ES-I3 (cell line): ENCODE data around the gene ADCYAP1R1.

Experiments used
- H3K36me3 ChIP-seq: 2 replicates; pipeline ENCODE4 v1.6.1; 2013; ENCODE audit warnings: mild to moderate bottlenecking, low read length, control low read depth, moderate library complexity; ENCODE audit not compliant: insufficient read depth
- H3K4me1 ChIP-seq: 2 replicates; pipeline ENCODE4 v1.6.1; 2013; ENCODE audit warnings: mild to moderate bottlenecking, control low read depth, low read length; ENCODE audit not compliant: insufficient read depth
- H3K9ac ChIP-seq: 2 replicates; pipeline ENCODE4 v1.6.1; 2013; ENCODE audit warnings: low read depth, mild to moderate bottlenecking, low read length, moderate library complexity
- H3K9me3 ChIP-seq: 2 replicates; pipeline ENCODE4 v1.6.1; 2013; ENCODE audit warnings: mild to moderate bottlenecking, low read length, moderate library complexity; ENCODE audit not compliant: control insufficient read depth, insufficient read depth

Gene ADCYAP1R1

DNA sequence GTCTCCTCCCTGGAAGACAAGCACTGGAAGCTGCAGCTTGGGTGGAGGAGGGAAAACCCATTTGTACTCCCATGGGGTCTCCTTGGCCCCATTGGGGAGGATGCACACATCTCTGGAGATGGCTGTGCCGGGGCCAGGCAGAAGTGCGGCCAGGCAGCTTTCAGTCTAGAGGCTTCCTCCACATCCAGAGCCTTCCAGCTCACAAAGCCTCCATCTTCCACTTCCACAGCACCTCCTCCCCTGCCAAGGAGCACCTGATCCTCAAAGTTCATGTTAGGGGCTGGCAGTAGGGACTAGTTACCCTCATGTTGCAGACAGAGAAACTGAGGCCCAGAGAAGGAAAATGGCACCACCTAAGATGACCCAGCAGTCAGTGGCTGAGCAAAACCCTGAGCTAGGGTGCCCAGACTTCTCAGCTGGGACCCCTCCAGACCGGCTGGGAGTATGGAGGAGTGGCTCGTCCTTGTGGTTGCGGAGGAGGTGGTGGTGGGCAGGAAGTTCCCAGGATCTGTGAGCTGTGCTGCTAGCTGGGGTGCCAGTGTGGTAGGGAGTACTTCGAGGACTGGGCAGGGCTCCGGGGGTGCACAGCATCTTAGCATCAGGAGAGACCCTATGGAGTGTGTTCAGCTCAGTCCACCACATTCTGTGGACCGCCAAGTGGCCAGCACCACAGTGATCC, 44.2 kb downstream of the ADCYAP1R1 start:
- Histone ChIP-seq H3K9me3 (no peaks in the 10 kb centered on the region), H3K36me3 (no peaks in the 10 kb centered on the region), H3K9ac (no peak overlapping the region), H3K4me1 (no peaks in the 10 kb centered on the region)

DNA sequence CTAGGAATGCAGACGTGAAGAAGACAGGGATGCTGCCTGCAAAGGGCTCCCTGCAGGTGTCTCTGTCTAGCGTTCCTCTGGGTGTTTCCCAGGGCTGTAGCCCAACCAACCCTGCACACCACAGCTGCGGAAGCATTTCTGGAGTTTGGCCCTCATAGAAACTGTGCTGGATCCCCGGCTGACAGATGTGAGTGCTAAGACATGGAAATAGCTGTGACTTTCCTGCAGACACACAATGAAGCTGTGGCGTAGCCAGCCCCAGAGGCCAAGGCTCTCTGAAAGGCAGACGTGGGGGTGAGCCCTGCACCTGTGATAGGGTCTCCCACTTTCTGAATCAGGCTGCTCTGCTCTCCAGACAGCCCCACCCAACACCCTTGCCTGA, 44.8 kb downstream of the ADCYAP1R1 start:
- no peaks in the 10 kb centered on the region for H3K4me1 ChIP-seq

DNA sequence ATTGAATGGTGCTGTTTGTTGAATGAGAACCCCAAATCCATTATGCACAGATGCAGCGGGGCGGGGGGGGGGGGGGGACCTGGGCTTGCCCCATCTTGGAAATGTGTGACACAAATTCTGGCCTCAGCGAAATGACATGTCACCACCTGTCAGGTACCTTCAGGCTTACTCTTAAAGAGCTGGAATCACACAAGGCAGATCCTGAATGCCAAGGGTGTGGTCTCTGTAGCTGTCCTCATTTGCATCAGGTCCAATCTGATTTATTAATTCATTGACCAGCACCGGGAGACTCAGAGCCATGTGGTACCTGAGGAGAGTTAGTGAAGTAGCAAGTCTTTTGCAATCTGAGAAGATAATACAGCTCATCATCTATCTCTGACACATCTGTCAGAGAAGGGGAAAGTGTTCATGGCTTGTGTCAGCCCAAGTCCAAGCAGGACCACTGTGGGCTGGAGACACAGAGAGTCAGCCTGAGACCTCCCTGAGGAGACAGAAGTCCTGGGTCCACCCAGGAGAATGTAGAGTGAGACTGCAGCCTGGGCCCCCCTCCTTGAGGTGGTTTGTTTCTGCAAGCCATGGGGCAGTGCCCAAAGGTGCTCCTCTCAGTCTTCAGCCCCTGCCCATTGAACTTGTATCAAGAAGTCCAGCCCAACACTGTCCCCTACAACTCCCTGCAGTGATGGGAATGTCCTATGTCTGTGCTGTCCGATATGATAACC, 46.7 kb downstream of the ADCYAP1R1 start:
- Histone ChIP-seq H3K36me3 (no peaks in the 10 kb centered on the region), H3K9me3 (no peaks in the 10 kb centered on the region), H3K4me1 (no peaks in the 10 kb centered on the region), H3K9ac (no peak overlapping the region)

More for the DNA sequence above, 44.8 kb downstream of the ADCYAP1R1 start:
- H3K9me3 ChIP-seq = no peaks in the 10 kb centered on the region
- H3K36me3 ChIP-seq = no peaks in the 10 kb centered on the region
- H3K9ac ChIP-seq = no peak overlapping the region

DNA sequence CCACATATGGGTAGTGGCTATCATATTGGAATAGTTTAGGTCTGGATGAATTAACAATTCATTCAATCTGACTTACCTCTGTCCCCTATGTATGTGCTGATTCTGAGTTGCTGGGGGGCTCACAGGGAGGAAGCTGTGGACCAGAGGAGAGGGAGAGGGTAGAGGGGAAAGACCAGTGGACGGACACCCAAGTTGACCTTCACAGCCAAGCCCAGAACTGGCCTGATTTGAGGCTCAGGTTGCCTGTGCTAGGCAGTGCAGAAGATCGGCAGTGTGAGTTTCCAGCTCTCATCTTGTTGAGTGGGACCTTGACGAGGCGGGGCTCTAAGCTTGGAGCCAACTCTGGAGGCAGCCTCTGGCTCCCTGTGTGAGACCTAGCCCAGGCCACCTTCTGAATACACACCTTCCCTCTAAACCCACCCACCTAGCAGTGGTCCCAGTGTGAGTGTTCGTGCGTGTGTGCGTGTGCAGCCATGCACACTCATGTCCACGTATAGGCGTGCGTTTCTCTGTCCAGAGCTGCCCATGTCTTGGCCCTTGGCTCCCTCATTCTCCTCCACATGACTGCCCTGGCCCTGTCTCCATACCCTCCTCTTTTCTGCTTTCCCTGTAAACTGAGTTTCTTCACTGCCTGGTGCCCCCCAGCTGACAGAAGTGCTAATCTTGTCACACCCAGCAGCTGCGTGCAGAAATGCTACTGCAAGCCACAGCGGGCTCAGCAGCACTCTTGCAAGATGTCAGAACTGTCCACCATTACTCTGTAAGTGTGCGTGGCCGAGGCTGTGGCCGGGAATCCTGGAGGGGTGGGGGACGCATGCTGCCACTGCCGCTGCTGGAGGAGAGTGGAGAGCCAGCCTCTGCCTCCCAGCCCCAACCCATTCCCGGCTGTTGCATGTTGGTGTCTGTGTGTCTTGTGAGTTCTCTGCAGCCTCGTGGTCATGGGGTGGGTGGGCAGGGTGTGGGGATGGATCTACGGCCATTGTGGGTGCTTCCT, 47.6 kb downstream of the ADCYAP1R1 start:
- Histone ChIP-seq H3K9me3 (no peaks in the 10 kb centered on the region), H3K36me3 (no peaks in the 10 kb centered on the region), H3K9ac (no peak overlapping the region), H3K4me1 (no peaks in the 10 kb centered on the region)

DNA sequence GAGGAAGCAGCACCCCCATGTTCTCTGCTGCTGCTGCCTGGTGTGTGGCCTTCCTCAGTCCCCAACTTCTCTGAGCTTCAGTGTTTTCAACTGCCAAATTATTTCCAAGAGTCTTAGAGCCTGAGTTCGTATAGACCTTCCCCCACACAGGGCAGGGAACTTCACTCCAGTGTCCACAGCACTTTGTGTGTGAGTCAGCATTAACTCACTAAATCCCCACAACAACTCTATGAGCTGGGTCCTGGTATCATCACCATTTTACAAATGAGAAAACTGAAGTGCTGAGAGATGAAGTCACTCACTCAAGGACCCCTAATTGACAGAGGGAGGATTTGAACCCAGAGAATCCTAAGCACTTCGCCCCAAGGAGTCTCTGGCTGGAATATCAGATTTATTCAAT, 48.3 kb downstream of the ADCYAP1R1 start:
- H3K36me3 ChIP-seq = no peaks in the 10 kb centered on the region
- H3K9ac ChIP-seq = no peak overlapping the region
- no peaks in the 10 kb centered on the region for H3K4me1 ChIP-seq
- H3K9me3 ChIP-seq = no peaks in the 10 kb centered on the region

DNA sequence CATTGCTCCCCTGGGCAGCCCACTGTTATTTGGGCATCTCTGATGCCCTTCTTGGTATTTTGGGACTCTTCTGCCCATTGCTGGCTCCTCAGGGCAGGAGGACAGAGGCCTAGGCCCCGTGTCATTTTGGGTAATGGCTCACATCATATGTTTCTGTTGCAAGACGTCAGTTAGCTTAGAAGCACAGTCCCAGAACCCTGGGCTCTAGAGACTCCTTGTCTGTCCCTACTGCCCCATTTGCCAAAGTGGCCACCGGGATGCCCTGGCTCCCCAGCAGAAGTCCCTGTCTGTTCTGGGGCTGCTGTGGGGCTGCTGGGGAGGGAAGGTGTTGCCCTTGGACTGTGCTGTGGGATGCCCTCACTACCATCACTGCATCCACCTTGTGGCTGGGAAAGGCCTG, 48.8 kb downstream of the ADCYAP1R1 start:
- Histone ChIP-seq H3K9ac (no peak overlapping the region), H3K36me3 (no peaks in the 10 kb centered on the region), H3K9me3 (no peaks in the 10 kb centered on the region), H3K4me1 (no peaks in the 10 kb centered on the region)

DNA sequence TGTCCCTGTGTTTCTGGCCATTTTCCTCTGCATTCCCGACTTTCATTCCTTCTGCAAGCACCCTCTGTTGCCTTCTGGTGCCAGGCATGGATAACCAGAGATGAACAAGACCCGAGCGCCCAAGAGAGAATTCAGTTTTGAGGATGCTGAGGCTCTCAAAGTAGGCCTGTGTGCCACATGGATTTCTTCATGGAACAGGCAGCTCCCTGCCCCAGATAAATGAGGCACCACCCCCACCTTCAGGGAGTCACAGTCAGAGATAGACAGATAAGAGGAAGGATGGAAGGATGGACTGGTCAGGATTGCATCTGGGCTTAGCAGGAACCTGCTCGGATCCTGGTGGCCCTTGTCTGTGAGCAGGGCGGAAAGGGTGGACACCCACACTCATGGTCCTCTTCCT, 49.4 kb downstream of the ADCYAP1R1 start:
- Histone ChIP-seq H3K36me3 (no peaks in the 10 kb centered on the region), H3K4me1 (no peaks in the 10 kb centered on the region), H3K9me3 (no peaks in the 10 kb centered on the region), H3K9ac (no peak overlapping the region)

DNA sequence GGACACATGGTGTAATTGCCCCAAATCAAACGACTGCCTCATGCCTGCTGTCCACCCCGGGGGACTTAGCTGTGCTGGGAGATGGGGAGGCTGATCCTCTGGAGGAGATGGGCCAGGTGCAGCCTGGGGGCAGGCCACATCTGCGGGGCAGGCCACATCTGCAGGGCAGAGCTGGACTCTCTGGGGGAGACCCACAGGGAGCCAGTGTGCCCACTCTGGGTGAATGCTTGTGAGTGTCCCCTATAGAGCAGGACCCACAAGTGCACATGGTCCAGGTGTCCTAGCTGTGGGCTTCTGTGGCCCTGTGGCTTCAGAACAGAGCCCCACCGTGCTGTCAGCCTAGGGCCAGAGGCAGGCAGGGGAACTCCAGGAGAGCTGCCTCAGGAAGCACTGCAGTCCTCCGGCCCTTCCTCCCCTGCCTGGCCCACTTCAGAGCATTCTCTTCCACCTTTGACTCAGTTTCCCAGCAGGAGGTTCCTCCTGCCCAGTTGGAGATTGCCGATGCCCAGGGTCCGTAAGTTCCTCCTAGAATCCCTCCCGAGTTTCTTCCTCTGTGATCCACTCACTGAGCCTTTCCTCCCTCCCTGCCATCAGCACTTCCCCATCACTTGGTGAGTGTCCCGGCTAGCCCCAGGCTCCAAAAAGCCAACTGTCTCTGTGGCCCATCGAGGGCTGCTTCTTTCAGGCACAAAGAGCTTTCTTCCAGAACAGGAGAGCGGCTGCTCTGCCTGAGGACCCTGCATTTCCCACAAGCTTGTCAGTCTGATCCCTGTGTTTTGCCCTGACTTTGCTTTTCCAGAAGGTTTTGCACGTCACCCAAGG, 50.3 kb downstream of the ADCYAP1R1 start:
- Histone ChIP-seq H3K36me3 (no peaks in the 10 kb centered on the region), H3K9ac (no peak overlapping the region), H3K9me3 (no peaks in the 10 kb centered on the region), H3K4me1 (no peaks in the 10 kb centered on the region)

DNA sequence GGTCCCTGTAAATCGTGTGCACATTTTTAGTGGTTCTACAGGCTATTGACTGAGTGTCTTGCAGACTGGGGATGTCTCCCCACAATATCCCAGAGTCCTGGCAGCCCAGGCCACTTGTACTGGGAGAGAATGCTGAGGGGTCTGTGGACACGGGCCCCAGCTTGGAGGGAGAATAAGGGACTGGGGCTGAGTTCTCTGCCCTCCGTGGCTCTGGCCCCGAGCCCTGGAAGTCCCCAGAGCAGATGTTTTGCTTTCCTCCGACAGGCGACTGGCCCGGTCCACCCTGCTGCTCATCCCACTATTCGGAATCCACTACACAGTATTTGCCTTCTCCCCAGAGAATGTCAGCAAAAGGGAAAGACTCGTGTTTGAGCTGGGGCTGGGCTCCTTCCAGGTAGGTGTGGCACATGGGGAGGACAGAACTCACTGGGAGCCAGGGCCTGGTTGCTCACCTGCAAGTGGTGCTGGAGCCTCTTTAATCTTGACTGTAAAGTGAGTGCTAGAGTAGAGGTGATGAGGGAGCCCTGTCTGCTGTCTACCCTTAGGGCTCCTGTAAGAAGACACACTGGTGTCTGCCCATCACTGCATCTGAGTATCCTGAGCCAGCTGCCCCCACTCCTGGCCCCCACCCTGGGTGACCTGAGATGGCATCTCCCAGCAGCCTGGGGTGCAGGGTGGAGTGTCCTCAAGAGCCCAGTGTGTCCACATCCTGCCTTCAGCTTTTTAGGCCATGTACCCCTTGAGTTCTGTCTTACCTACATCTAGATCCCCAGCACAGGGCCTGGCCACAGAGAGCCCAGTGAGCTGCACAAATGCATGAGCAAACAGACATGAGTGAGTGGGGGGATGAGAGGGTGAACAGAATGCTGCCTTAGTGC, 51.1 kb downstream of the ADCYAP1R1 start:
- Histone ChIP-seq H3K36me3 (no peaks in the 10 kb centered on the region), H3K9me3 (no peaks in the 10 kb centered on the region), H3K4me1 (no peaks in the 10 kb centered on the region), H3K9ac (no peak overlapping the region)

DNA sequence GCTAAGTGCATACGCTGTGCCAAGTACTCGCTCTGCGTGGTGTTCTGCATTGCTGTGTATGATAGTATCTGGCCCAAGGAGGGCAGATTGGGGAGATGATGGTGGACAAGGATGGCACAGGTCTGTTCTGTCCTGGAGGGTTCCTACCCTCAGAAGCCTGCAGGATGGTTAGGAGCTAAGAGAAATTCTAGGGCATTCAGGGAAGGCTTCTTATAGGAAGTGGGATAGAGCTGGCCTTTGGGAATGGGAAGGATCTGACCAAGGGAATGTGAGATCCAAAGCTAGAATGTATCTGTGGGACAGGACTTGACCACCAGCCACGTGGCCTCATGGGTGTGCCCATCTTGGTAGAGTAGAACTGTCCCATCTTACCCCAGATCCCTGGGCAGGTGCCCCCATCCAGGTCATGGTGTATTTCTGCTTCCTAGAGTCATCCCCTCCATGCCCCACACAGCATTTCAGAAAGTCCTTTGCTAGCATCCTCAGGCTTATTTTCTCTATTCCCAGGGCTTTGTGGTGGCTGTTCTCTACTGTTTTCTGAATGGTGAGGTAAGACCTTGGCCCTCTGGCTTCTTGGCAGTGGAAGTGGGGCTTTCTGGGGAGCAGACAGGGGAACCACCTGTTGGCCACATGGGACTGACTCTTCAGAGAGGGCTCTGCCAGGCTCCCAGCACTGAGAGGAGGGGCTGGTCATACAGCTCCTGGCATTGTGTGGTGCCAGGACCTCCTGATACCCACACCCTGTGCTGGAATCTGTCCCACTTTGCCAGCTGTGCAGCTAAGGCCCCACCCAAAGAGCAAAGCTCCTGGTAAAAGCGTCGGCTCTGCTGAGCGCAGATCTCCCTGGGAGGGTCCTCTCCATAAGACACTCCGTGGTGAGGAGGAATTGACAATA, 52.5 kb downstream of the ADCYAP1R1 start:
- Histone ChIP-seq H3K36me3 (no peaks in the 10 kb centered on the region), H3K9me3 (no peaks in the 10 kb centered on the region), H3K9ac (no peak overlapping the region), H3K4me1 (no peaks in the 10 kb centered on the region)

DNA sequence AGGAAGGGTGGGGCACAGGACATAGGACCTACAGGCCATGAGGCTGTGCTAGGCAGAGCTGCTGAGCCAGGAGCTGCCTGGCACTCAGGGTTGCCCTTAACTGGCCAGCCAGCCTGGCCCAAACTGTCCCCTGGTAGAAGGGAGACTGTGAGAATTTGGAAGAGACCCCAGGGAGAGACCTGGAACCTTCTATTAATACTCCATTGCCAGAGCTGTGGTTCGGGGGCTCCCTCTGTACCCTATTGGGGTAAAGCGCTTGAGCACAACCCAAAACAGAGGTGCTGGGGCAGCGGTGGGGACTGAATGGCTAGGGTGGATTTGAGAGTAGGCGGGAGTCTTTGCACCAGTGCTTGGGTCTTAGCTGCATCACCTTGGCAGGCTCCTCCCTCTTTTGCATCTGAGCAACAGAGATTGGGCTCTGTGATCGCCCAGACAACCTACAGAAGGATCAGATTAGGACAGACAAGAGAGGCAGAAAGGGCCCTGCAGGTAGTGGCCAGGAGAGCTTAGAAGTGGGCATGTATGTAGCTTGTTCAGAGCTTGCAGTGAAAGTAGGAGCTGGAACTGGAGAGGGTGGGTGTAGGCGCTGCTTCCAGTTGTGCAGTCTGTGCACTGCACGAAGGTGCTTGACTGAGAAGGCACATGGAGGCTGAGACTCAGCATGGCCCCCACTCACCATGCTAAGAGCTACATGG, 53.3 kb downstream of the ADCYAP1R1 start:
- Histone ChIP-seq H3K9me3 (no peaks in the 10 kb centered on the region), H3K9ac (no peak overlapping the region), H3K36me3 (no peaks in the 10 kb centered on the region), H3K4me1 (no peaks in the 10 kb centered on the region)
